ENCODE data around the gene OR2Z1.

Gene OR2Z1

GRCh38 chr19:8695501-8695900, 25.9 kb upstream of the OR2Z1 start:
- Histone ChIP-seq H3K9me3 (ENCODE audit: control insufficient read depth, low read length) (no peaks in the 10 kb centered on the region), H2AFZ (no peak overlapping the region), H3K27ac (no peak overlapping the region), H3K79me2 (no peaks in the 10 kb centered on the region), H3K27me3 (ENCODE audit: control insufficient read depth, insufficient read depth, low read length) (no peaks in the 10 kb centered on the region), H3K4me2 (ENCODE audit: low read length) (no peak overlapping the region), H3K4me1 (no peaks in the 10 kb centered on the region), H3K4me3 (ENCODE audit: low read depth, low read length) (no peak overlapping the region), H3K9ac (no peak overlapping the region), H3K36me3 (ENCODE audit: control insufficient read depth, insufficient read depth, low read length) (no peaks in the 10 kb centered on the region)
- TF ChIP-seq CTCF (IDR thresholded peaks at IDR 0.05), result no peak

GRCh38 chr19:8695911-8696310, 25.5 kb upstream of the OR2Z1 start:
- no peak for TF ChIP-seq CTCF (IDR thresholded peaks at IDR 0.05)
- H3K4me1 ChIP-seq, result no peaks in the 10 kb centered on the region
- H2AFZ ChIP-seq, result no peak overlapping the region
- no peak overlapping the region for H3K27ac ChIP-seq
- H3K9ac ChIP-seq, result no peak overlapping the region
- H3K36me3 ChIP-seq (ENCODE audit: control insufficient read depth, insufficient read depth, low read length), result no peaks in the 10 kb centered on the region
- no peaks in the 10 kb centered on the region for H3K9me3 ChIP-seq (ENCODE audit: control insufficient read depth, low read length)
- no peaks in the 10 kb centered on the region for H3K79me2 ChIP-seq
- H3K4me2 ChIP-seq (ENCODE audit: low read length), result no peak overlapping the region
- no peak overlapping the region for H3K4me3 ChIP-seq (ENCODE audit: low read depth, low read length)
- no peaks in the 10 kb centered on the region for H3K27me3 ChIP-seq (ENCODE audit: control insufficient read depth, insufficient read depth, low read length)

- H3K79me2 ChIP-seq, result no peaks in the 10 kb centered on the region
- H3K27me3 ChIP-seq (ENCODE audit: control insufficient read depth, insufficient read depth, low read length), result no peaks in the 10 kb centered on the region
- no peak overlapping the region for H3K4me2 ChIP-seq (ENCODE audit: low read length)
- no peaks in the 10 kb centered on the region for H3K9me3 ChIP-seq (ENCODE audit: control insufficient read depth, low read length)
- TF ChIP-seq CTCF (IDR thresholded peaks at IDR 0.05), result no peak
- H3K36me3 ChIP-seq (ENCODE audit: control insufficient read depth, insufficient read depth, low read length), result no peaks in the 10 kb centered on the region
- H3K4me3 ChIP-seq (ENCODE audit: low read depth, low read length), result no peak overlapping the region
- no peak overlapping the region for H2AFZ ChIP-seq
- H3K27ac ChIP-seq, result no peak overlapping the region
- H3K4me1 ChIP-seq, result no peaks in the 10 kb centered on the region
- H3K9ac ChIP-seq, result no peak overlapping the region
Measured at GRCh38 chr19:8696993-8697392, 24.4 kb upstream of the OR2Z1 start.

GRCh38 chr19:8697671-8698432, 23.6 kb upstream of the OR2Z1 start:
- H3K27me3 ChIP-seq (ENCODE audit: control insufficient read depth, insufficient read depth, low read length), result no peaks in the 10 kb centered on the region
- no peaks in the 10 kb centered on the region for H3K4me1 ChIP-seq
- H3K27ac ChIP-seq, result no peak overlapping the region
- no peak overlapping the region for H3K9ac ChIP-seq
- no peak for TF ChIP-seq CTCF (IDR thresholded peaks at IDR 0.05)
- no peaks in the 10 kb centered on the region for H3K36me3 ChIP-seq (ENCODE audit: control insufficient read depth, insufficient read depth, low read length)
- H2AFZ ChIP-seq, result no peak overlapping the region
- H3K79me2 ChIP-seq, result no peaks in the 10 kb centered on the region
- H3K9me3 ChIP-seq (ENCODE audit: control insufficient read depth, low read length), result no peaks in the 10 kb centered on the region
- no peak overlapping the region for H3K4me2 ChIP-seq (ENCODE audit: low read length)
- H3K4me3 ChIP-seq (ENCODE audit: low read depth, low read length), result no peak overlapping the region
